ENCODE results near the gene TTC33. TPM values are rescaled to one million over a fixed set of nuclear protein-coding genes. Genes with fewer than 3 reads are reported as not detected.
"Not testable (repeated sequence)": the region's sequence is repeated elsewhere in the genome, so short reads cannot be mapped to it uniquely, and the experiment has no call there.

Gene TTC33
- polyA plus RNA-seq, 1 donor from 2014 or later = 14.5 TPM

DNA sequence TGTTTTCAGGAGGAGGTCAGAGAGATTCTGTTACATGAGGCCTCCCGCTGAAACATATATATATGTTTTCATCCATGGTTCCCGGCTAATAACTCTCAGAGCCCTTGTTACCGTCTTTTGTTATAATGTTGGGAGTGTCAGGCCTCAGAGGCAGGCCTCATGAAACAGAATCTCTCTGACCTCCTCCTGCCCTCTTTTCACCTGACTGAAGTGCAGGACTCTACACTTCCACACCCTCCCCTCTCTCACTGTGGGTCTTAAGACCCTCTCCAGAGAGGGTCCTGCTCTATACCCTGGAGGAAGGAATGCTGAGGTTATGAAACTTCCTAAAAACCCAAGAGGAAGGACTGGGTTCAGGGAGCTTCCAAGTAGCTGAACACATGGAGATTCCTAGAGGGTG, 104.6 kb downstream of the TTC33 start:
- Mint-ChIP-seq H3K4me3 (no peak overlapping the region), H3K4me1 (peaks cover 7 to 14% (median 10%) of the 10 kb centered on the region in 3 donors), H3K27ac (no peak overlapping the region), H3K36me3 (peaks cover 2% of the 10 kb centered on the region), H3K27me3 (no peaks in the 10 kb centered on the region), H3K9me3 (no peaks in the 10 kb centered on the region)

DNA sequence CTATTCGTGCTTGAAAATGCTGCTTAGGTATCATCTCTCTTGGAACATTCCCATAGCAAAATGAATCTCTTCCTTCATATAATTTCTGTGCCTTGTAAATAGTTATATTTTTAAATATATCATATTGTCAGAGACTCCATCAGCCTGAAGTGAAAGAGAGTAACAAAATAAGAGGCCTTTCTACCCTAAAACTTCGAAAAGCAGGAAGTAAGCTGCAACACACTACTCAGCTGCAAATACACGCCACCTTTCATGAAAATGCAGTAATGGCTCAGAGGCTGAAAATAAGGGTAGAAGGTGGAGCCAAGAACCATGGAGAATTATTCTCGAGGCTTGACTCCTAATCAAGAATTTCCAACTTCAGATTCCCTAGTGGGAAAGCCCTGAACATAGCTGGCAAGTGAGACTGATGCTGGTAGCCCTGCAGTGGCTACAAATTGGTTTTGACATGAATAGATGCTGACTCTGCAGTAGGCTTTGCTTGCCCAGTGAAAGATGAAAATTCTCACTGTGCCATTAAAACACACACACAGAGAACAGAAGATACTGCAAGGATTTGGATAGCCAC, 106.2 kb downstream of the TTC33 start:
- Mint-ChIP-seq H3K4me1 (peaks cover 8 to 14% (median 10%) of the 10 kb centered on the region in 3 donors), H3K27me3 (no peaks in the 10 kb centered on the region), H3K4me3 (no peak overlapping the region), H3K36me3 (no peaks in the 10 kb centered on the region), H3K27ac (no peak overlapping the region), H3K9me3 (no peaks in the 10 kb centered on the region)

DNA sequence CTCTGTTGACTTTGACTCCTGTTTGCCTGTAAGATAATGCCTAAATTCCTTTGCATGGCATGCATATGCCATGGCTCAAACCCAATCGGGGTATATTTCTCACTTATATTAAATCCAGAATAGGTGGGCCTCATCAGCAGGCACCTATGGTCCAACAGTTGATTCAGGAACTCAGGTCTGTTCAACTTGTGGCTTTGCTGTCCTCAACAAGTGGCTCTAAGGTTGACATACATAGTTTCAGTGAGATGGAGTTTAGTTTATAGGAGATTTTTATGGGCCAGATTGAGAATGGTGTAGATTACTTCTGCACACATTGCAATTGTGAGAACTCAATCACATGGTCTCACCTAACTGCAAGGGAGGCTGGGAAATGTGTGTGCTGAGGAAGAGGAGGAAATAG, 107.6 kb downstream of the TTC33 start:
- H3K36me3 Mint-ChIP-seq = no peaks in the 10 kb centered on the region
- H3K4me1 Mint-ChIP-seq = peaks cover 0 to 7% (median 5%) of the 10 kb centered on the region in 3 donors
- no peak overlapping the region for H3K27ac Mint-ChIP-seq
- H3K27me3 Mint-ChIP-seq = no peaks in the 10 kb centered on the region
- H3K9me3 Mint-ChIP-seq = no peaks in the 10 kb centered on the region
- no peak overlapping the region for H3K4me3 Mint-ChIP-seq

DNA sequence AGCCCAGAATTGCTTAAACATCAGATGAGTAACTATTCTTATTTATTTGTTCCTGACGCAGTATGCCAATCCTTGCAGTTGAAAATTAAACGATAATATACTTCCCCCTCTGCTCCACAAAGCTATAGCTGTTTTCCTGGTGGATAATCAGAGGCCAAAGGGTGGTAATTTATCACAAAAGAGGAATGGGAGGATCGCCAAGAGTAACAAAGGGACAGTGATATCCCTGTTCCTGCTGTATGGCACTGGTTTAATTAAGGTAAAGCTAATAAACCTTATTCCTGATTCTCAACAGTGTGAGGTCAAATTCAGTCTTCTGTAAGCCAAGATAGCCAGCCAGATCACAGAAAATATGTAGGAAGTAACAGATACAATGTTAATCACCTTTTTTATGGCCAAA, 109.5 kb downstream of the TTC33 start:
- Mint-ChIP-seq H3K36me3 (no peaks in the 10 kb centered on the region), H3K9me3 (no peaks in the 10 kb centered on the region), H3K27ac (no peak overlapping the region), H3K4me3 (no peak overlapping the region), H3K4me1 (peaks cover 0 to 5% (median 5%) of the 10 kb centered on the region in 3 donors), H3K27me3 (no peaks in the 10 kb centered on the region)

DNA sequence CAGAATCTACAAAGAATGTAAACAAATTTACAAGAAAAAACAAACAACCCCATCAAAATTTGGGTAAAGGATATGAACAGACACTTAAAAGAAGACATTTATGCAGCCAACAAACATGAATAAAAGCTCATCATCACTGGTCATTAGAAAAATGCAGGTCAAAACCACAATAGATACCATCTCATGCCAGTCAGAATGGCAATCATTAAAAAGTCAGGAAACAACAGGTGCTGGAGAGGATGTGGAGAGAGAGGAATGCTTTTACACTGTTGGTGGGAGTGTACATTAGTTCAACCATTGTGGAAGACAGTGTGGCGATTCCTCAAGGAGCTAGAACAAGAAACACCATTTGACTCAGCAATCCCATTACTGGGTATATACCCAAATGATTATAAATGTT, 116.2 kb downstream of the TTC33 start:
- H3K4me3 Mint-ChIP-seq, H3K27me3 Mint-ChIP-seq, H3K36me3 Mint-ChIP-seq, H3K4me1 Mint-ChIP-seq: not testable (repeated sequence)
- Mint-ChIP-seq H3K27ac (peak overlapping the region in 1 of 3 donors; percentile 1), H3K9me3 (peaks cover 4 to 13% (median 11%) of the 10 kb centered on the region in 3 donors)

DNA sequence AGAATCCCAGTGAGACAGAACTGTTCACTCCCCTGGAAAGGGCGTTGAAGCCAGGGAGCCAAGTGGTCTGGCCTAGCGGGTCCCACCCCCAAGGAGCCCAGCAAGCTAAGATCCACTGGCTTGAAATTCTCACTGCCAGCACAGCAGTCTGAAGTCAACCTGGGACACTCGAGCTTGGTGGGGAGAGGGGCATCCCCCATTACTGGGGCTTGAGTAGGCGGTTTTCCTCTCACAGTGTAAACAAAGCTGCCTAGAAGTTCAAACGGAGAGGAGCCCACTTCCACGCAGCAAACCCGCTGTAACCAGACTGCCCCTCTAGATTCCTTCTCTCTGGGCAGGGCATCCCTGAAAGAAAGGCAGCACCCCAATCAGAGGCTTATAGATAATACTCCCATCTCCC, 121.2 kb downstream of the TTC33 start:
- H3K36me3 Mint-ChIP-seq = no peaks in the 10 kb centered on the region
- H3K27me3 Mint-ChIP-seq = peaks cover 3% of the 10 kb centered on the region
- H3K4me3 Mint-ChIP-seq = no peak overlapping the region

DNA sequence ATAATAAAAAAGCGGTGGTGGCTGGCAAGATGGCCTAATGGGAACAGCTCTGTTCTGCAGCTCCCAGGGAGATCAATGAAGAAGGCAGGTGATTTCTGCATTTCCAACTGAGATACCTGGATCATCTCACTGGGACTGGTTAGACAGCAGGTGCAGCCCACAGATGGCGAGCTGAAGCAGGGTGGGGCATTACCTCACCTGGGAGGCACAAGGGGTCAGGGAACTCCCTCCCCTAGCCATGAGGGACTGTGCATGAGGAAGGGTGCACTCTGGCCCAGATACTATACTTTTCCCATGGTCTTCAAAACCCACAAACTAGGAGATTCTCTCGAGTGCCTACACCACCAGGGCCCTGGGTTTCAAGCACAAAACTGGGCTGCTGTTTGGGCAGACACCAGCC, 121.6 kb downstream of the TTC33 start:
- H3K9me3 Mint-ChIP-seq = peaks cover 4 to 13% (median 11%) of the 10 kb centered on the region in 3 donors
- H3K36me3 Mint-ChIP-seq = no peaks in the 10 kb centered on the region
- H3K27ac Mint-ChIP-seq = no peak overlapping the region
- H3K27me3 Mint-ChIP-seq = peaks cover 3% of the 10 kb centered on the region
- no peak overlapping the region for H3K4me3 Mint-ChIP-seq
- peaks cover 5 to 8% (median 5%) of the 10 kb centered on the region in 3 donors for H3K4me1 Mint-ChIP-seq

More for the DNA sequence above, 121.2 kb downstream of the TTC33 start:
- peaks cover 5 to 8% (median 5%) of the 10 kb centered on the region in 3 donors for H3K4me1 Mint-ChIP-seq
- H3K9me3 Mint-ChIP-seq = peaks cover 4 to 13% (median 11%) of the 10 kb centered on the region in 3 donors
- no peak overlapping the region for H3K27ac Mint-ChIP-seq

DNA sequence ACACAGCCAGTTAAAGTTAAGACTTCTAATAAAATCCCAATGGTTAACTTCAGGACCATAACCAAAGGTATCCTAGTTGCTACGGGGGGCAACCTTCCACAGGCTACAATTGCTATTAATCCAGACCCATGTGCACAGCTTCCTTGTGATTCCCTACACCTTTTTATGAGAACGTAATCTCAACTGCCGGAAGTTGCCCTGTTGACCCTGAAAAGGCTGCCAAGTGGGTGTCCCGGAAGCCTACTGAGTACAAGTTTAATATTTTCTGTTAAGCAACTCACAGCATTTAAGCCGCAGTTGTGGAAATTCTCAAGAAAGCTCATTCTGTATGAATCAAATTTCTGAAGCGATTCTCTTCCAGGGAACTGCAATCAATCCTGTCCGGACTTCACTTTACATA, 124.5 kb downstream of the TTC33 start:
- Mint-ChIP-seq H3K36me3 (no peaks in the 10 kb centered on the region), H3K27me3 (peaks cover 3% of the 10 kb centered on the region), H3K4me3 (no peak overlapping the region), H3K27ac (no peak overlapping the region), H3K4me1 (peaks cover 8 to 12% (median 10%) of the 10 kb centered on the region in 3 donors), H3K9me3 (peaks cover 2 to 5% (median 3%) of the 10 kb centered on the region in 3 donors)

DNA sequence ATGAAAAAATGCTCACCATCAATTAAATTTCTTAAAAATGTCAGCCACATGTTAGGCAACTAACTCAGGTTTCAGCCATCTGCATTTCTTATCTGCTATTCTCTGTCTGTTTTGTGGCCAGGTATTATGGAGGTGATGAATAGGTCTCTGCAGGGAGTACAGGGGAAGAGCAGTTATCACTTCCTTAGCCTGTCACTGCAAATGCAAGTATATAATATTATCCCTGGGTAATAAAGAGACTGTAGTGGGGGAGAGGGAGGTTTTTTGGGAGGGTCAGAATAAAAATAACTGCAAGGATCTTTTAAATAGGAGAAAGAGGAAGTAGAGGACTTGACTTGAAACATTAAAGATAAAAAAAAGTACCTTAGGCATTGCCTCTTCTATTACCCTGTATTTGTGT, 125.6 kb downstream of the TTC33 start:
- H3K9me3 Mint-ChIP-seq = peaks cover 0 to 2% (median 0%) of the 10 kb centered on the region in 3 donors
- peaks cover 1% of the 10 kb centered on the region for H3K27me3 Mint-ChIP-seq
- peaks cover 8 to 12% (median 10%) of the 10 kb centered on the region in 3 donors for H3K4me1 Mint-ChIP-seq
- H3K4me3 Mint-ChIP-seq = peak overlapping the region in 1 of 4 donors; percentile 17
- no peak overlapping the region for H3K27ac Mint-ChIP-seq
- H3K36me3 Mint-ChIP-seq = no peaks in the 10 kb centered on the region

DNA sequence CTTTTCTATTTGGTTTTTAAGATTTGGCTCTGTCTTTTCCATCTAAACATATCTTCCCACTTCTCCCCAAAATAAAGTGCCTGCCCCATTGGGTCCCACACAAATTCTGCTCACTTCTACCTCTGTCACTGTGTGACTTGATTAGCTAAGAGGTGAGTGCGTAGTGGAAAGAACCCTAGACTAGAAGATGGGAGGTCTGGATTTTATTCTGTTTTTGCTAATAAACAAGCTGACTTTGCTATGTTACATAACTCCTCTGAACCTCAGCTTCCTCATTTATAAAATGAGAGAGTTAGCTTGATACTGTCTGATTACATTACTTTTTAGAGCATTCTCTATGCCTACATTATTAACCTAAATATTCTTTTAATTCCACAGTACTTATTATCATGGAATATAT, 127.4 kb downstream of the TTC33 start:
- Mint-ChIP-seq H3K36me3 (peaks cover 2% of the 10 kb centered on the region), H3K4me3 (peak overlapping the region in 1 of 4 donors; percentile 10), H3K27me3 (peaks cover 3% of the 10 kb centered on the region), H3K9me3 (peaks cover 0 to 2% (median 0%) of the 10 kb centered on the region in 3 donors), H3K4me1 (peaks cover 8 to 12% (median 10%) of the 10 kb centered on the region in 3 donors), H3K27ac (peak overlapping the region in 1 of 3 donors; percentile 35)

DNA sequence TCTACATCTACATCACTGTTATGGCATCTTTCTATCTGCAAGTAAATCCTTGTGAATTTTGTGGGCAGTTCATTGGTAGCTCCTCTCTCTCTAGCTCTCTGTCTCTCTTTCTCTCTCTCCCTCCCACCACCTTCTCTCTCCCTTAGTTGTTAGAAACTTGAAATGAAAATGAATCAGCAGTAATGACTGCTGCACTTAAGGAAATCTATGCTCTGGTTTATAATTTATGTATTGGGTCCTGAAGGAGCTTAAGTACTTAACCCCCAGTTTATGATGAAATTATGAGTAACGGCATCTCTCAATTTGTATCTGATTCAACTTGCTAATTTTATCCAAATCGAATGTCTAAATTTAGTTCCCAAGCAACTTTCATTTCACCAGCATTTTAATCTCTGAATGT, 128.1 kb downstream of the TTC33 start:
- Mint-ChIP-seq H3K4me3 (no peak overlapping the region), H3K9me3 (peaks cover 0 to 2% (median 0%) of the 10 kb centered on the region in 3 donors), H3K36me3 (peaks cover 2% of the 10 kb centered on the region), H3K4me1 (peaks cover 8 to 12% (median 10%) of the 10 kb centered on the region in 3 donors), H3K27ac (no peak overlapping the region), H3K27me3 (peaks cover 3% of the 10 kb centered on the region)

DNA sequence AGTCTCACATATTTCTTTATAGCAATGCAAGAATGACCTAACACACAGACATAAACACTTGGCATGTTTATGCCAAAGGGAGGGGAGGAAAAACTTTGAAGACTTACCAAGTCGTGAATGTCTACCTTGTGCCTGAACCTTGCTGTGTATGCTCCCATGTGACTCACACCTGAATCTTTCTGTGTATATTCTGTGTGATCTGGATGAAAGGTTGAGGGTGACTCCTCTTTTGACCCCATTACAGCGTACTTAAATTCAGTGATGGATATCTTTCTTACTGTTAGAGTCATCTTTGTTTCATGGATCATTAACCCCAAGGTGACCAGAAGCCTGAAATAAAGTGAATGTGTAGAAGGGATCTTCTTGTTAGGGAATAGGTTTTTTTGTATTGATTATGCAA, 129.0 kb downstream of the TTC33 start:
- H3K9me3 Mint-ChIP-seq = peaks cover 0 to 2% (median 0%) of the 10 kb centered on the region in 3 donors
- H3K27me3 Mint-ChIP-seq = peaks cover 3% of the 10 kb centered on the region
- H3K4me3 Mint-ChIP-seq = no peak overlapping the region
- H3K36me3 Mint-ChIP-seq = peaks cover 2% of the 10 kb centered on the region
- peaks cover 8 to 12% (median 12%) of the 10 kb centered on the region in 3 donors for H3K4me1 Mint-ChIP-seq
- no peak overlapping the region for H3K27ac Mint-ChIP-seq

DNA sequence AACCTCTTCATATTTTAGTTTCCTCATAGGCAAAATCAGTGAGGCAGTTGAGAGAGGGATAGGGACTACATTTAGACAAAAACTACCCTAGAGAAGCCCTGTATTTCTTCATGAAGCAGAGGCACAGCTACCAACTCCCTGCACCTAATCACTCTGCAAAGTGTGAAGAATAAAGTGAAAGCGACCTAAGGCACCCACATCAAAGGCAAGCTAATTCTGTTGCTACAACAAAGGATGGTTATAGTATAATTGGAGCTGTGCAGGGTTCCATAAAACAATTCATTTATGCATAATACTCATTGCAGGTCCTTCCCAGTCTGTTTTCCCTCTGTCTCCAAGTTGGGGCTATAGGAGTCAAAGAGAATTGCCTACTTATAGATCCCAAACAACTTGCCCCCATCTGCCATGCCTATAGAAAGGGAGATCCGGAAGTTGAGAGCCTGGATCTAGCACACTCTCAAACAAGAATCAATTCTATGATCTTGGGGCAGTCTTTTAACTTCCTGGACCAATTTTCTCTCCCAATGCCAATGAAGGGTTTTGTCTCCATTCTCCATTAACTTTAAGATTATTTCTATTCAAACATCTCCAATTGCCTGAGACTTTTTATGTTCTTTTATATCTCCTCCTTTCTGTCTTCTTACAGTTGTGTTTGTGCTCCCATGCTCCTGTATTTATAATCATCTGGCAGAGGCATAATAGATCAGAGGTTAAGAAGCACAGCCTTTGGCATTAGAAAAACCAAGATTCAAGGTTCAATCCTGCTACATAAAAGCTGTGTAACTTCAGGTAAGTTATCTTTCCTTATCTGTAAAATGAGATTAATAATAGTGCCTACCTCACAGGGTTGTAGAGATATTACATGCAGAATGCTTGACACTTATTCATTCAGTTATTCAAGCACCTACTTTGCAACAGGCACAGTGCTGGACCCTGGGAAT, 132.0 kb downstream of the TTC33 start:
- Mint-ChIP-seq H3K36me3 (peaks cover 2% of the 10 kb centered on the region), H3K9me3 (peaks cover 0 to 2% (median 0%) of the 10 kb centered on the region in 3 donors), H3K4me1 (peaks cover 2 to 5% (median 4%) of the 10 kb centered on the region in 3 donors), H3K27me3 (peaks cover 2% of the 10 kb centered on the region), H3K4me3 (no peak overlapping the region), H3K27ac (no peak overlapping the region)

DNA sequence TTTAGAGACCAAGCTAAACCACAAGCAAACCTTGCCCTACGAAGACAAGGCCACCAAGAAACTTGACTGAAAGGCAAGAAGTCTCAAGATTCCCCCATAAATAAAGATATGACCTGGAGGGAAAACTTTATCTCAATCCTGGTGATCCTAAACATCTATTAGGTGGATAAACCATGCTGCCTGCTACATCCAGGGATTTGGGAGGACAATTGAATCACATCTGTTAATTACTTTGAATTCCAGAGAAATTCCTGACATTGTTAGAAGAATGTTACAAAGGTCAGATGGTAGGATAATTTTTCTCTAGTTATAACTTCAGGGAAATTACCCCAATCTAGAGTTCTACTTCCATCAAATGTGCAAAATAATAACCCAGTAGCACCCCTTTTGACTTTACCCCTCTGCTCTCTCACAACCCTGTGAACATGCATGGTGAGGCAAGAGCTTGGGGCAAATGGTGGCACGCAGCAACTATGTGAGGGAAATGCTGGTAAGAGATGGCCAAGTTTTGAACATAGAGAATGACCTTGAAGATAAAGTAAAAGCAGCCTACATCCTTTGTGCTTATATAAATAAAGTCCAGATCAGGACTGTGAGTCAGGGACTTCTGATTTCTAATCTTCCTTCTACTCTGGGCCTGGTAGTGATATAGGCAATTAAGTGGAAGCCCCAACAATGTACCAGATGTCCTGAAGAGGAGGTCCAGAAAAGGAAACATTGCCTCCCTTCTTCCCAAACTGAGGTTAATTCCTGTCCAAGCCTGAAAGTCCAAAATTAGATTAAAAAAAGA, 133.1 kb downstream of the TTC33 start:
- no peak overlapping the region for H3K27ac Mint-ChIP-seq

DNA sequence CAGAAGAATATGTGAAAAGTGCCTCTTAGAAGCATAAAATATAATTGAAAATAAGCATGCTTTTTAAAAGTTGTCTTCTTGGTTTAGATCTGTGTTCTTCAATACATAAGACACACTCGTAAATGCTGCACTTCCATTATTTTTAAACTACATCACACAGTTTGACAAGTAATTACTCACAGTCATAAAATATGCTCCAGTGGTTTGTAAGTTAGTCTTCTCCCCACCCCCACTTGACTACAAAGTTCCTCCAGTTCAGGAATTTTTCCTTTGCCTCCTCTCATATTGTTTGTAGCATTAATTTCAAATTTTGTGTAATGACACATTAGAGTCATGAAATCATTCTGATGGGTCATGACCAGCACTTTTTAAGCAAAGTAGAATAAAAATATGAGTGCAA, 136.3 kb downstream of the TTC33 start:
- Mint-ChIP-seq H3K27me3 (peaks cover 2% of the 10 kb centered on the region), H3K27ac (no peak overlapping the region), H3K9me3 (no peaks in the 10 kb centered on the region), H3K4me3 (no peak overlapping the region), H3K4me1 (peaks cover 12 to 14% (median 12%) of the 10 kb centered on the region in 3 donors), H3K36me3 (no peaks in the 10 kb centered on the region)

More for the DNA sequence above, 133.1 kb downstream of the TTC33 start:
- peaks cover 0 to 2% (median 2%) of the 10 kb centered on the region in 3 donors for H3K4me1 Mint-ChIP-seq
- peaks cover 2% of the 10 kb centered on the region for H3K36me3 Mint-ChIP-seq
- no peak overlapping the region for H3K4me3 Mint-ChIP-seq
- peaks cover 2% of the 10 kb centered on the region for H3K27me3 Mint-ChIP-seq
- H3K9me3 Mint-ChIP-seq = peaks cover 0 to 2% (median 0%) of the 10 kb centered on the region in 3 donors
